HEK293 (cell line): Measurements from ENCODE around the gene PERM1.

Experiments
- SALL2 ChIP-seq: fragments of 450-650 bp; formaldehyde crosslinking; IDR thresholded peaks from 2 replicates; pipeline ENCODE4 v1.5.0; 2017; ENCODE audit warnings: missing biosample characterization, mild to moderate bottlenecking, missing genetic modification characterization, borderline replicate concordance
- TCF7L2 ChIP-seq: IDR thresholded peaks from 2 replicates; pipeline ENCODE4 v1.6.1; 2011; ENCODE audit warnings: low read depth, mild to moderate bottlenecking, inconsistent platforms, low read length, moderate library complexity, borderline replicate concordance
- ZBTB48 ChIP-seq: fragments of 450-650 bp; formaldehyde crosslinking; IDR thresholded peaks from 2 replicates; pipeline ENCODE4 v1.5.1; 2016; ENCODE audit warnings: missing biosample characterization, missing genetic modification characterization
- ZNF324 ChIP-seq: fragments of 450-650 bp; formaldehyde crosslinking; IDR thresholded peaks from 2 replicates; pipeline ENCODE4 v1.5.1; 2016; ENCODE audit warnings: missing biosample characterization, missing genetic modification characterization
- ZNF426 ChIP-seq: fragments of 450-650 bp; formaldehyde crosslinking; IDR thresholded peaks from 2 replicates; pipeline ENCODE4 v1.5.1; 2017; ENCODE audit warnings: missing biosample characterization, missing genetic modification characterization, mild to moderate bottlenecking, inconsistent platforms, moderate library complexity
- TF ChIP-seq, protein P1 (sequence below): fragments of 450-650 bp; formaldehyde crosslinking; IDR thresholded peaks from 2 replicates; pipeline ENCODE4 v1.5.1; 2016; ENCODE audit warnings: missing biosample characterization, missing genetic modification characterization
- TF ChIP-seq, protein P2 (sequence below): IDR thresholded peaks from 2 replicates; pipeline ENCODE4 v1.6.1; 2011; ENCODE audit warnings: mild to moderate bottlenecking, low read depth, low read length, borderline replicate concordance
- TF ChIP-seq, protein P3 (sequence below): fragments of 450-650 bp; formaldehyde crosslinking; IDR thresholded peaks from 2 replicates; pipeline ENCODE4 v1.5.1; 2016; ENCODE audit warnings: missing biosample characterization, missing genetic modification characterization
- TF ChIP-seq, protein P4 (sequence below): fragments of 450-650 bp; formaldehyde crosslinking; IDR thresholded peaks from 2 replicates; pipeline ENCODE4 v1.5.1; 2016; ENCODE audit warnings: missing biosample characterization, missing genetic modification characterization
- TF ChIP-seq, protein P5 (sequence below): fragments of 450-650 bp; formaldehyde crosslinking; IDR thresholded peaks from 2 replicates; pipeline ENCODE4 v1.5.1; 2016; ENCODE audit warnings: missing biosample characterization, missing genetic modification characterization, low read depth

DNA sequence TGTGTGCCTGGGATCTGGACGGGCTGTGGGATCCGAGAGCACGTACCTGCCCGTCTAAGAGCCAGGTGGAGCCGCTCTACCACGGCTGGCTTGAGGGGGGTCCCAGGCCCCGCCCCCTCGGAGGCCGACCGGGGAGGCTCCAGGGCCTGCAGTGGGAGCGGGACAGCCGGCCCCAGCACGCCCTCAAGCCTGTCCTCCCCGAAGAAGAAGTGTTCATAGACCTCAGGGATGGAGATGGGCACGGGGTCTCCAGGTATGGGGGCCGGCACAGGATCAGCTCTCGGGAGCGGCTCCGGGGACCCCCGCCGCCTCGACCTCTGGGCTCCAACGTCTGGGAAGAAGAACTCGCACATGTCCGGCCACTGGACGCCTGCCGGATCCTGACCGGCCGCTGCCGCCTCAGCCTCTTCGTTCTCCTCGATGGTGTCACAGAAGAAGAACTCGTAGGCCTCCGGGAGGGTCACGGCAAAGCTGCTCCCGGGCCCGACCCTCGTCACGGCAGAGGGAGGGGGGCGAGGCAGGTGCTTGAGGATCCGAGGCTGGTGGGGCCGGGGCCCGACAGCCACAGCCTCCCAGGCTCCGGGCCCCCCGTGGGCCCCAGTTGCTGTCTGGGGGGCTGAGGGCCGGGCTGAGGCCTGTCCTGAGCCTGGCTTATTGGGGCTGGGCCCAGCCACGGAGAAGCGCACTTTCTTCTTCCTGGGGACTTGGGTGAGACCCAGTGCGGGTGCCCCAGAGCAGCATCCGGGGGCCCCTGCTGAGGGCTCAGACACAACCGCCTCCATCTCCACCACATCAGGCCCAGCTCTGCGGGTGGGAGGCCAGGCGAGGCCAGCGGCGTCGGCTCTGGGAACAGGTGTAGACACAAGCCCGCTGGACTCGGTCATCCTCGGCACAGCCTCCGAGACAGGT lies 2.8 kb downstream of the PERM1 start:
- TF ChIP-seq ZNF324 (tag by site-specific recombination) (no peak), ZBTB48 (tag by site-specific recombination) (no peak), ZNF426 (tag by site-specific recombination) (no peak), SALL2 (tag by site-specific recombination) (no peak), TCF7L2 (no peak)
- TF ChIP-seq, protein P1, sequence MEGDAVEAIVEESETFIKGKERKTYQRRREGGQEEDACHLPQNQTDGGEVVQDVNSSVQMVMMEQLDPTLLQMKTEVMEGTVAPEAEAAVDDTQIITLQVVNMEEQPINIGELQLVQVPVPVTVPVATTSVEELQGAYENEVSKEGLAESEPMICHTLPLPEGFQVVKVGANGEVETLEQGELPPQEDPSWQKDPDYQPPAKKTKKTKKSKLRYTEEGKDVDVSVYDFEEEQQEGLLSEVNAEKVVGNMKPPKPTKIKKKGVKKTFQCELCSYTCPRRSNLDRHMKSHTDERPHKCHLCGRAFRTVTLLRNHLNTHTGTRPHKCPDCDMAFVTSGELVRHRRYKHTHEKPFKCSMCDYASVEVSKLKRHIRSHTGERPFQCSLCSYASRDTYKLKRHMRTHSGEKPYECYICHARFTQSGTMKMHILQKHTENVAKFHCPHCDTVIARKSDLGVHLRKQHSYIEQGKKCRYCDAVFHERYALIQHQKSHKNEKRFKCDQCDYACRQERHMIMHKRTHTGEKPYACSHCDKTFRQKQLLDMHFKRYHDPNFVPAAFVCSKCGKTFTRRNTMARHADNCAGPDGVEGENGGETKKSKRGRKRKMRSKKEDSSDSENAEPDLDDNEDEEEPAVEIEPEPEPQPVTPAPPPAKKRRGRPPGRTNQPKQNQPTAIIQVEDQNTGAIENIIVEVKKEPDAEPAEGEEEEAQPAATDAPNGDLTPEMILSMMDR (tag by site-specific recombination) = no peak
- TF ChIP-seq, protein P2, sequence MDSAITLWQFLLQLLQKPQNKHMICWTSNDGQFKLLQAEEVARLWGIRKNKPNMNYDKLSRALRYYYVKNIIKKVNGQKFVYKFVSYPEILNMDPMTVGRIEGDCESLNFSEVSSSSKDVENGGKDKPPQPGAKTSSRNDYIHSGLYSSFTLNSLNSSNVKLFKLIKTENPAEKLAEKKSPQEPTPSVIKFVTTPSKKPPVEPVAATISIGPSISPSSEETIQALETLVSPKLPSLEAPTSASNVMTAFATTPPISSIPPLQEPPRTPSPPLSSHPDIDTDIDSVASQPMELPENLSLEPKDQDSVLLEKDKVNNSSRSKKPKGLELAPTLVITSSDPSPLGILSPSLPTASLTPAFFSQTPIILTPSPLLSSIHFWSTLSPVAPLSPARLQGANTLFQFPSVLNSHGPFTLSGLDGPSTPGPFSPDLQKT = no peak
- TF ChIP-seq, protein P3, sequence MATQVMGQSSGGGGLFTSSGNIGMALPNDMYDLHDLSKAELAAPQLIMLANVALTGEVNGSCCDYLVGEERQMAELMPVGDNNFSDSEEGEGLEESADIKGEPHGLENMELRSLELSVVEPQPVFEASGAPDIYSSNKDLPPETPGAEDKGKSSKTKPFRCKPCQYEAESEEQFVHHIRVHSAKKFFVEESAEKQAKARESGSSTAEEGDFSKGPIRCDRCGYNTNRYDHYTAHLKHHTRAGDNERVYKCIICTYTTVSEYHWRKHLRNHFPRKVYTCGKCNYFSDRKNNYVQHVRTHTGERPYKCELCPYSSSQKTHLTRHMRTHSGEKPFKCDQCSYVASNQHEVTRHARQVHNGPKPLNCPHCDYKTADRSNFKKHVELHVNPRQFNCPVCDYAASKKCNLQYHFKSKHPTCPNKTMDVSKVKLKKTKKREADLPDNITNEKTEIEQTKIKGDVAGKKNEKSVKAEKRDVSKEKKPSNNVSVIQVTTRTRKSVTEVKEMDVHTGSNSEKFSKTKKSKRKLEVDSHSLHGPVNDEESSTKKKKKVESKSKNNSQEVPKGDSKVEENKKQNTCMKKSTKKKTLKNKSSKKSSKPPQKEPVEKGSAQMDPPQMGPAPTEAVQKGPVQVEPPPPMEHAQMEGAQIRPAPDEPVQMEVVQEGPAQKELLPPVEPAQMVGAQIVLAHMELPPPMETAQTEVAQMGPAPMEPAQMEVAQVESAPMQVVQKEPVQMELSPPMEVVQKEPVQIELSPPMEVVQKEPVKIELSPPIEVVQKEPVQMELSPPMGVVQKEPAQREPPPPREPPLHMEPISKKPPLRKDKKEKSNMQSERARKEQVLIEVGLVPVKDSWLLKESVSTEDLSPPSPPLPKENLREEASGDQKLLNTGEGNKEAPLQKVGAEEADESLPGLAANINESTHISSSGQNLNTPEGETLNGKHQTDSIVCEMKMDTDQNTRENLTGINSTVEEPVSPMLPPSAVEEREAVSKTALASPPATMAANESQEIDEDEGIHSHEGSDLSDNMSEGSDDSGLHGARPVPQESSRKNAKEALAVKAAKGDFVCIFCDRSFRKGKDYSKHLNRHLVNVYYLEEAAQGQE (tag by site-specific recombination) = no peak
- TF ChIP-seq, protein P4, sequence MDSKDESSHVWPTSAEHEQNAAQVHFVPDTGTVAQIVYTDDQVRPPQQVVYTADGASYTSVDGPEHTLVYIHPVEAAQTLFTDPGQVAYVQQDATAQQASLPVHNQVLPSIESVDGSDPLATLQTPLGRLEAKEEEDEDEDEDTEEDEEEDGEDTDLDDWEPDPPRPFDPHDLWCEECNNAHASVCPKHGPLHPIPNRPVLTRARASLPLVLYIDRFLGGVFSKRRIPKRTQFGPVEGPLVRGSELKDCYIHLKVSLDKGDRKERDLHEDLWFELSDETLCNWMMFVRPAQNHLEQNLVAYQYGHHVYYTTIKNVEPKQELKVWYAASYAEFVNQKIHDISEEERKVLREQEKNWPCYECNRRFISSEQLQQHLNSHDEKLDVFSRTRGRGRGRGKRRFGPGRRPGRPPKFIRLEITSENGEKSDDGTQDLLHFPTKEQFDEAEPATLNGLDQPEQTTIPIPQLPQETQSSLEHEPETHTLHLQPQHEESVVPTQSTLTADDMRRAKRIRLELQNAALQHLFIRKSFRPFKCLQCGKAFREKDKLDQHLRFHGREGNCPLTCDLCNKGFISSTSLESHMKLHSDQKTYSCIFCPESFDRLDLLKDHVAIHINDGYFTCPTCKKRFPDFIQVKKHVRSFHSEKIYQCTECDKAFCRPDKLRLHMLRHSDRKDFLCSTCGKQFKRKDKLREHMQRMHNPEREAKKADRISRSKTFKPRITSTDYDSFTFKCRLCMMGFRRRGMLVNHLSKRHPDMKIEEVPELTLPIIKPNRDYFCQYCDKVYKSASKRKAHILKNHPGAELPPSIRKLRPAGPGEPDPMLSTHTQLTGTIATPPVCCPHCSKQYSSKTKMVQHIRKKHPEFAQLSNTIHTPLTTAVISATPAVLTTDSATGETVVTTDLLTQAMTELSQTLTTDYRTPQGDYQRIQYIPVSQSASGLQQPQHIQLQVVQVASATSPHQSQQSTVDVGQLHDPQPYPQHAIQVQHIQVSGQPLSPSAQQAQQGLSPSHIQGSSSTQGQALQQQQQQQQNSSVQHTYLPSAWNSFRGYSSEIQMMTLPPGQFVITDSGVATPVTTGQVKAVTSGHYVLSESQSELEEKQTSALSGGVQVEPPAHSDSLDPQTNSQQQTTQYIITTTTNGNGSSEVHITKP (tag by site-specific recombination) = no peak
- TF ChIP-seq, protein P5, sequence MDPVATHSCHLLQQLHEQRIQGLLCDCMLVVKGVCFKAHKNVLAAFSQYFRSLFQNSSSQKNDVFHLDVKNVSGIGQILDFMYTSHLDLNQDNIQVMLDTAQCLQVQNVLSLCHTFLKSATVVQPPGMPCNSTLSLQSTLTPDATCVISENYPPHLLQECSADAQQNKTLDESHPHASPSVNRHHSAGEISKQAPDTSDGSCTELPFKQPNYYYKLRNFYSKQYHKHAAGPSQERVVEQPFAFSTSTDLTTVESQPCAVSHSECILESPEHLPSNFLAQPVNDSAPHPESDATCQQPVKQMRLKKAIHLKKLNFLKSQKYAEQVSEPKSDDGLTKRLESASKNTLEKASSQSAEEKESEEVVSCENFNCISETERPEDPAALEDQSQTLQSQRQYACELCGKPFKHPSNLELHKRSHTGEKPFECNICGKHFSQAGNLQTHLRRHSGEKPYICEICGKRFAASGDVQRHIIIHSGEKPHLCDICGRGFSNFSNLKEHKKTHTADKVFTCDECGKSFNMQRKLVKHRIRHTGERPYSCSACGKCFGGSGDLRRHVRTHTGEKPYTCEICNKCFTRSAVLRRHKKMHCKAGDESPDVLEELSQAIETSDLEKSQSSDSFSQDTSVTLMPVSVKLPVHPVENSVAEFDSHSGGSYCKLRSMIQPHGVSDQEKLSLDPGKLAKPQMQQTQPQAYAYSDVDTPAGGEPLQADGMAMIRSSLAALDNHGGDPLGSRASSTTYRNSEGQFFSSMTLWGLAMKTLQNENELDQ = no peak
